Loucy (cell line): ENCODE data around the gene ZNF277.

ENCODE experiments used
- H2AFZ ChIP-seq: fragments of 200-600 bp; sonication (generic); 2 replicates; pipeline ENCODE4 v1.6.0; 2016; ENCODE audit warnings: antibody characterized with exemption, mild to moderate bottlenecking, low read length, moderate library complexity
- H3F3A ChIP-seq: fragments of 200-600 bp; 2 replicates; pipeline ENCODE4 v1.6.0; 2016; ENCODE audit warnings: antibody characterized with exemption, low read depth, mild to moderate bottlenecking
- H3K27me3 ChIP-seq: fragments of 200-600 bp; sonication (generic); 2 replicates; pipeline ENCODE4 v1.6.1; 2014; ENCODE audit warnings: low read length, mild to moderate bottlenecking; ENCODE audit not compliant: insufficient read depth, poor library complexity, severe bottlenecking
- H3K36me3 ChIP-seq: fragments of 200-600 bp; sonication (generic); 2 replicates; pipeline ENCODE4 v1.6.1; 2016; ENCODE audit warnings: low read length; ENCODE audit not compliant: insufficient read depth
- H3K4me1 ChIP-seq: fragments of 200-600 bp; sonication (generic); 2 replicates; pipeline ENCODE4 v1.5.1; 2014; ENCODE audit warnings: low read length, mild to moderate bottlenecking; ENCODE audit not compliant: insufficient read depth, poor library complexity, severe bottlenecking
- H3K4me2 ChIP-seq: fragments of 200-600 bp; sonication (generic); 2 replicates; pipeline ENCODE4 v1.6.0; 2014; ENCODE audit warnings: antibody characterized with exemption, low read length, low read depth, mild to moderate bottlenecking; ENCODE audit not compliant: poor library complexity, severe bottlenecking
- H3K4me3 ChIP-seq: fragments of 200-600 bp; sonication (generic); 2 replicates; pipeline ENCODE4 v1.5.1; 2014; ENCODE audit warnings: low read length, mild to moderate bottlenecking, mixed read lengths; ENCODE audit not compliant: poor library complexity, severe bottlenecking
- H3K79me2 ChIP-seq: fragments of 200-600 bp; sonication (generic); 2 replicates; pipeline ENCODE4 v1.6.1; 2014; ENCODE audit warnings: low read length; ENCODE audit not compliant: insufficient read depth
- H3K9ac ChIP-seq: fragments of 200-600 bp; sonication (generic); 2 replicates; pipeline ENCODE4 v1.6.0; 2014; ENCODE audit warnings: mild to moderate bottlenecking, low read depth, low read length, moderate library complexity; ENCODE audit not compliant: poor library complexity, severe bottlenecking
- H3K9me2 ChIP-seq: fragments of 200-600 bp; sonication (generic); replicated peaks from 2 replicates; pipeline ENCODE4 v1.6.1; 2016; ENCODE audit warnings: low read depth, low read length, mixed read lengths
- H3K9me3 ChIP-seq: fragments of 200-600 bp; sonication (generic); 2 replicates; pipeline ENCODE4 v1.6.1; 2014; ENCODE audit warnings: mild to moderate bottlenecking, antibody characterized with exemption, low read length, low read depth; ENCODE audit not compliant: insufficient read depth
- H4K20me1 ChIP-seq: fragments of 200-600 bp; sonication (generic); 2 replicates; pipeline ENCODE4 v1.6.0; 2014; ENCODE audit warnings: antibody characterized with exemption, low read length, mild to moderate bottlenecking; ENCODE audit not compliant: insufficient read depth, poor library complexity, severe bottlenecking
- EZH2phosphoT487 ChIP-seq: fragments of 200-600 bp; IDR thresholded peaks from 2 replicates; pipeline ENCODE4 v1.6.1; 2018; ENCODE audit warnings: antibody characterized with exemption, mild to moderate bottlenecking, moderate library complexity, borderline replicate concordance
- TF ChIP-seq, protein P1 (sequence below): fragments of 200-600 bp; sonication (generic); conservative IDR thresholded peaks from 2 replicates; pipeline ENCODE4 v1.5.1; 2014; ENCODE audit warnings: mild to moderate bottlenecking, antibody characterized with exemption, low read length

The ZNF277 gene

DNA sequence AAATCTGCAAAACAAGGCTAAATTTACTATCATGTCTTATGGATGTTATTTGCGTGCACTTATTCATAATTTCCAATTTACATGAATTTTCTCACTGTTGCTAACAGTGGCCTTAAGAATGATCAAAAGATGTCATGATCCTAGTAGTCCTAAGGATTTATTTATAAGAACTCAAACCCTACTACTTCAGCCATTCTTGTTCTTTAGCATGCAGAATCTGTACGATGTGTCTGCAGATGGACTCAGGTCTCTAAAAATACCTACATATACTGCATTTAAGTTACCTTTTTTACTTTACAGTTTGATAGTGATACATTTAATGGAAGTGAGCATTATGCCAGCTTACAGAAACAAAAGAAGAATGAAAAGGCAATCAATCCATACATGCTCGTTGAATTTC lies 91.2 kb downstream of the ZNF277 start:
- no peaks in the 10 kb centered on the region for H3K9me2 ChIP-seq
- no peaks in the 10 kb centered on the region for H3F3A ChIP-seq
- TF ChIP-seq, protein P1, sequence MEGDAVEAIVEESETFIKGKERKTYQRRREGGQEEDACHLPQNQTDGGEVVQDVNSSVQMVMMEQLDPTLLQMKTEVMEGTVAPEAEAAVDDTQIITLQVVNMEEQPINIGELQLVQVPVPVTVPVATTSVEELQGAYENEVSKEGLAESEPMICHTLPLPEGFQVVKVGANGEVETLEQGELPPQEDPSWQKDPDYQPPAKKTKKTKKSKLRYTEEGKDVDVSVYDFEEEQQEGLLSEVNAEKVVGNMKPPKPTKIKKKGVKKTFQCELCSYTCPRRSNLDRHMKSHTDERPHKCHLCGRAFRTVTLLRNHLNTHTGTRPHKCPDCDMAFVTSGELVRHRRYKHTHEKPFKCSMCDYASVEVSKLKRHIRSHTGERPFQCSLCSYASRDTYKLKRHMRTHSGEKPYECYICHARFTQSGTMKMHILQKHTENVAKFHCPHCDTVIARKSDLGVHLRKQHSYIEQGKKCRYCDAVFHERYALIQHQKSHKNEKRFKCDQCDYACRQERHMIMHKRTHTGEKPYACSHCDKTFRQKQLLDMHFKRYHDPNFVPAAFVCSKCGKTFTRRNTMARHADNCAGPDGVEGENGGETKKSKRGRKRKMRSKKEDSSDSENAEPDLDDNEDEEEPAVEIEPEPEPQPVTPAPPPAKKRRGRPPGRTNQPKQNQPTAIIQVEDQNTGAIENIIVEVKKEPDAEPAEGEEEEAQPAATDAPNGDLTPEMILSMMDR, result no peak
- no peak for TF ChIP-seq EZH2phosphoT487
- H3K36me3 ChIP-seq, result peaks cover 9% of the 10 kb centered on the region; the same call in 1 of the 2 replicates
- H4K20me1 ChIP-seq, result no peaks in the 10 kb centered on the region
- no peak overlapping the region for H3K4me2 ChIP-seq
- no peaks in the 10 kb centered on the region for H3K27me3 ChIP-seq
- no peak overlapping the region for H2AFZ ChIP-seq
- no peaks in the 10 kb centered on the region for H3K9me3 ChIP-seq
- no peak overlapping the region for H3K9ac ChIP-seq
- no peak overlapping the region for H3K4me3 ChIP-seq
- peaks cover 7% of the 10 kb centered on the region for H3K4me1 ChIP-seq
- no peaks in the 10 kb centered on the region for H3K79me2 ChIP-seq

DNA sequence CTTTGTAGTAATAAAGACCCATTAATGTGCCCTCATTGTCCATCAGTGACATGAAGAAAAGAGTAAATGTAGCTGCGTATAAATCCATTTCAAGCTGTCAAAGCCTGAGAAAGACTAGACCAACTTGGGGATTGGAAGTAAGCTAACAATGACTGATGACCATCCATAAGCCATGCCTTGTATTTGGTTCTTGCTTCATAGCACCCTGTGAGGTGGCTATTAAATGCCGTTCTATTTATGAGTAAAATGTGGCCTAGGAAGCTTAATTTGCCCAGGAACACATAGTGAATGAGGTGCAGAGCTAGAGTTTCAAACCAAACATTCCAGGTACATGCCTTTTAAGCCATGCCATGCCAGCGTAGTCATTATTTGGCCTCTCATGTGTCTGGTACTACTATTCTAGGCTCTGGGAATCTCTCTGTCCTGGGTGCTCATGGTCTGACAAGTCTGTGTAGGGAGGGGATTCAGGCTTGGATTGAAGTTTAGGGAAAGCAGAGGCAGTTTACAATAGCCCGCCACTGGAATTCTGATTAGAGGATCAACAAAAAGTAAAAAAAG lies 92.1 kb downstream of the ZNF277 start:
- Histone ChIP-seq H4K20me1 (no peaks in the 10 kb centered on the region), H3K36me3 (peaks cover 9% of the 10 kb centered on the region; the same call in 1 of the 2 replicates), H3K9ac (no peak overlapping the region), H3K4me3 (no peak overlapping the region), H3F3A (no peaks in the 10 kb centered on the region), H3K9me2 (no peaks in the 10 kb centered on the region), H3K4me1 (peaks cover 9% of the 10 kb centered on the region), H3K79me2 (no peaks in the 10 kb centered on the region), H3K27me3 (no peaks in the 10 kb centered on the region), H3K4me2 (no peak overlapping the region), H3K9me3 (no peaks in the 10 kb centered on the region), H2AFZ (no peak overlapping the region)
- TF ChIP-seq EZH2phosphoT487, result no peak
- TF ChIP-seq, protein P1, result no peak

DNA sequence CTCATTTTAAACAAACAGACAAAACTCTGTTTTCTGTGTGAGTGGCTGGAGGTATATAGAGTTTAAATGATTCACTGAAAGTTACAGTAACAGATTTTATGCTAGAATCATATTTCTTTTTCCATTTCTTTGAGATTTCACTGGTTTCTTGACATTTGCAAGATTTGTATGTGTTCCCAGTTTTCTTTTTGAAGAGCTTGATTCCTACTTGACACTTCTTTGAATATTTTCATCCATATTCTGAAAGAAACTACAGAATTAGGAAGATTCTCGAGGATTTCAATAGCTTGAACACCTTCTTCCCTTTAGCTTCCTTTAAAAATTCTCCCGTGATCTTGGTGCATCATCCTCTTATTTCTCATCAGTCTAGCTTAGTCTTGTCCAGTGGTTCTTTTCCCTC lies 93.6 kb downstream of the ZNF277 start:
- Histone ChIP-seq H3K4me3 (no peak overlapping the region), H3K79me2 (no peaks in the 10 kb centered on the region), H3K27me3 (no peaks in the 10 kb centered on the region), H4K20me1 (no peaks in the 10 kb centered on the region), H3F3A (no peaks in the 10 kb centered on the region), H3K9ac (no peak overlapping the region), H2AFZ (no peak overlapping the region), H3K36me3 (peaks cover 9% of the 10 kb centered on the region; the same call in 1 of the 2 replicates), H3K4me1 (peaks cover 9% of the 10 kb centered on the region), H3K9me2 (no peaks in the 10 kb centered on the region), H3K4me2 (no peak overlapping the region), H3K9me3 (no peaks in the 10 kb centered on the region)
- TF ChIP-seq EZH2phosphoT487, result no peak
- TF ChIP-seq, protein P1, result no peak
